Measurements from ENCODE around the gene SNRNP48.

Gene SNRNP48

GRCh38 chr6:7569082-7569481 is 20.9 kb upstream of the SNRNP48 start:
- FAIRE-seq (no peak), DNase-seq (ENCODE audit: insufficient read length, low spot score) (no peak)
- no peak for TF ChIP-seq POLR2A (IDR thresholded peaks at IDR 0.05; ENCODE audit: low read depth, low read length)

GRCh38 chr6:7572213-7572943 is 17.6 kb upstream of the SNRNP48 start:
- FAIRE-seq (no peak), DNase-seq (ENCODE audit: insufficient read length, low spot score) (no peak)
- no peak for TF ChIP-seq POLR2A (IDR thresholded peaks at IDR 0.05; ENCODE audit: low read depth, low read length)

GRCh38 chr6:7574500-7574899 is 15.5 kb upstream of the SNRNP48 start:
- DNase-seq (ENCODE audit: insufficient read length, low spot score), result no peak
- no peak for FAIRE-seq
- TF ChIP-seq POLR2A (IDR thresholded peaks at IDR 0.05; ENCODE audit: low read depth, low read length), result no peak

GRCh38 chr6:7578516-7578915 is 11.5 kb upstream of the SNRNP48 start:
- DNase-seq (ENCODE audit: insufficient read length, low spot score), result no peak
- no peak for TF ChIP-seq POLR2A (IDR thresholded peaks at IDR 0.05; ENCODE audit: low read depth, low read length)
- FAIRE-seq, result no peak

- DNase-seq (ENCODE audit: insufficient read length, low spot score) (no peak), FAIRE-seq (no peak)
- TF ChIP-seq POLR2A (IDR thresholded peaks at IDR 0.05; ENCODE audit: low read depth, low read length), result no peak
Measured at GRCh38 chr6:7578931-7579330, 11.1 kb upstream of the SNRNP48 start.

- no peak for FAIRE-seq
- DNase-seq (ENCODE audit: insufficient read length, low spot score), result no peak
- no peak for TF ChIP-seq POLR2A (IDR thresholded peaks at IDR 0.05; ENCODE audit: low read depth, low read length)
Measured at GRCh38 chr6:7579851-7580250, 10.1 kb upstream of the SNRNP48 start.

GRCh38 chr6:7580537-7580926 is 9.5 kb upstream of the SNRNP48 start:
- TF ChIP-seq POLR2A (IDR thresholded peaks at IDR 0.05; ENCODE audit: low read depth, low read length), result no peak
- DNase-seq (ENCODE audit: insufficient read length, low spot score) (no peak), FAIRE-seq (no peak)

- DNase-seq (ENCODE audit: insufficient read length, low spot score) (no peak), FAIRE-seq (no peak)
- TF ChIP-seq POLR2A (IDR thresholded peaks at IDR 0.05; ENCODE audit: low read depth, low read length), result no peak
Measured at GRCh38 chr6:7580927-7581618, 8.9 kb upstream of the SNRNP48 start.

GRCh38 chr6:7585287-7585930 is 4.6 kb upstream of the SNRNP48 start:
- FAIRE-seq (no peak), DNase-seq (ENCODE audit: insufficient read length, low spot score) (no peak)
- TF ChIP-seq POLR2A (IDR thresholded peaks at IDR 0.05; ENCODE audit: low read depth, low read length), result no peak

GRCh38 chr6:7587631-7588100 is 2.3 kb upstream of the SNRNP48 start:
- FAIRE-seq, result no peak
- TF ChIP-seq POLR2A (IDR thresholded peaks at IDR 0.05; ENCODE audit: low read depth, low read length), result no peak
- DNase-seq (ENCODE audit: insufficient read length, low spot score), result no peak

GRCh38 chr6:7588506-7588905 is 1.5 kb upstream of the SNRNP48 start:
- no peak for TF ChIP-seq POLR2A (IDR thresholded peaks at IDR 0.05; ENCODE audit: low read depth, low read length)
- no peak for FAIRE-seq
- DNase-seq (ENCODE audit: insufficient read length, low spot score), result no peak

GRCh38 chr6:7589221-7589620 is 777 bp upstream of the SNRNP48 start:
- FAIRE-seq (no peak), DNase-seq (ENCODE audit: insufficient read length, low spot score) (no peak)
- no peak for TF ChIP-seq POLR2A (IDR thresholded peaks at IDR 0.05; ENCODE audit: low read depth, low read length)

GRCh38 chr6:7590918-7591302 is 912 bp downstream of the SNRNP48 start:
- no peak for TF ChIP-seq POLR2A (IDR thresholded peaks at IDR 0.05; ENCODE audit: low read depth, low read length)
- FAIRE-seq, result no peak
- no peak for DNase-seq (ENCODE audit: insufficient read length, low spot score)

- DNase-seq (ENCODE audit: insufficient read length, low spot score) (no peak), FAIRE-seq (no peak)
- TF ChIP-seq POLR2A (IDR thresholded peaks at IDR 0.05; ENCODE audit: low read depth, low read length), result no peak
Measured at GRCh38 chr6:7591770-7592169, 1.8 kb downstream of the SNRNP48 start.

GRCh38 chr6:7593229-7593628 is 3.2 kb downstream of the SNRNP48 start:
- no peak for FAIRE-seq
- TF ChIP-seq POLR2A (IDR thresholded peaks at IDR 0.05; ENCODE audit: low read depth, low read length), result no peak
- no peak for DNase-seq (ENCODE audit: insufficient read length, low spot score)

All from H54 (cell line).